Suprapubic skin (tissue), 4 donors: ENCODE results near the gene ADCY5.

ENCODE experiments used
- EP300 ChIP-seq: sonication (generic); formaldehyde crosslinking; IDR thresholded peaks from one replicate; pipeline ENCODE4 v1.6.1; 2017; ENCODE audit warnings: antibody characterized with exemption
- POLR2A ChIP-seq, 2 donors: fragments of 450-650 bp; IDR thresholded peaks; one replicate each; pipeline ENCODE4 v1.6.1; 2017; ENCODE audit warnings: antibody characterized with exemption in 2 of 2, mild to moderate bottlenecking in 2 of 2, moderate library complexity in 2 of 2
- POLR2AphosphoS5 ChIP-seq, 3 donors: sonication (generic); formaldehyde crosslinking; IDR thresholded peaks; one replicate each; pipeline ENCODE4 v1.6.1; 2017; ENCODE audit warnings: antibody characterized with exemption in 3 of 3
- TF ChIP-seq, protein P1 (sequence below), 2 donors: fragments of 200-600 bp in 1 of 2; fragments of 450-650 bp in 1 of 2; sonication (generic) in 1 of 2; IDR thresholded peaks; one replicate each; pipeline ENCODE4 v1.5.1; 2016 to 2019; ENCODE audit warnings: antibody characterized with exemption in 2 of 2, mild to moderate bottlenecking in 1 of 2, moderate library complexity in 1 of 2

DNA sequence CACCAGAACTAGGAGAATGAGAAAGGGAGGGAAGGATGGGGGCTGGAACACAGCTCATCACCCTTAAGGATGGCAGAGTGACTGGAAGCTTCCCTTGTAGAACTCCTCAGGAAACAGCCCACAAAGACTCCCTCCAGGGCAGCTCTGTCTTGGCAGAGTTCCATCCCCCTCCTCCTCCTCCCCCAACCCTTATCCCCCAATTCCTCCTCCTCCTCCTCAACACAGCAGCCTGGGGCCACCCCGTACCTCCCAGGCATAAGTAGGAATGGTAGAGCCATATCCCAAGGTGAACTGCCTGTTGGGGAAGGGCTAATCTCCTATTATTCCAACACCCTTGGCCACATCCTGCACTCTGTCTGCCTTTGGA is 38.8 kb downstream of the ADCY5 start:
- TF ChIP-seq, protein P1, sequence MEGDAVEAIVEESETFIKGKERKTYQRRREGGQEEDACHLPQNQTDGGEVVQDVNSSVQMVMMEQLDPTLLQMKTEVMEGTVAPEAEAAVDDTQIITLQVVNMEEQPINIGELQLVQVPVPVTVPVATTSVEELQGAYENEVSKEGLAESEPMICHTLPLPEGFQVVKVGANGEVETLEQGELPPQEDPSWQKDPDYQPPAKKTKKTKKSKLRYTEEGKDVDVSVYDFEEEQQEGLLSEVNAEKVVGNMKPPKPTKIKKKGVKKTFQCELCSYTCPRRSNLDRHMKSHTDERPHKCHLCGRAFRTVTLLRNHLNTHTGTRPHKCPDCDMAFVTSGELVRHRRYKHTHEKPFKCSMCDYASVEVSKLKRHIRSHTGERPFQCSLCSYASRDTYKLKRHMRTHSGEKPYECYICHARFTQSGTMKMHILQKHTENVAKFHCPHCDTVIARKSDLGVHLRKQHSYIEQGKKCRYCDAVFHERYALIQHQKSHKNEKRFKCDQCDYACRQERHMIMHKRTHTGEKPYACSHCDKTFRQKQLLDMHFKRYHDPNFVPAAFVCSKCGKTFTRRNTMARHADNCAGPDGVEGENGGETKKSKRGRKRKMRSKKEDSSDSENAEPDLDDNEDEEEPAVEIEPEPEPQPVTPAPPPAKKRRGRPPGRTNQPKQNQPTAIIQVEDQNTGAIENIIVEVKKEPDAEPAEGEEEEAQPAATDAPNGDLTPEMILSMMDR (IDR thresholded peaks at IDR 0.05): no peak
- no peak for TF ChIP-seq POLR2AphosphoS5 (IDR thresholded peaks at IDR 0.05)
- TF ChIP-seq POLR2A (IDR thresholded peaks at IDR 0.05): no peak
- TF ChIP-seq EP300: no peak
